ENCODE data around the gene CDH13. TPM values are rescaled to one million over a fixed set of nuclear protein-coding genes. Genes with fewer than 3 reads are reported as not detected.

Gene CDH13
- total RNA-seq, 2 donors from 2014 or later, result 228 to 280 TPM

- H3K9me3 ChIP-seq, result no peaks in the 10 kb centered on the region
- no peak overlapping the region for H3K4me3 ChIP-seq
- TF ChIP-seq, protein P1, sequence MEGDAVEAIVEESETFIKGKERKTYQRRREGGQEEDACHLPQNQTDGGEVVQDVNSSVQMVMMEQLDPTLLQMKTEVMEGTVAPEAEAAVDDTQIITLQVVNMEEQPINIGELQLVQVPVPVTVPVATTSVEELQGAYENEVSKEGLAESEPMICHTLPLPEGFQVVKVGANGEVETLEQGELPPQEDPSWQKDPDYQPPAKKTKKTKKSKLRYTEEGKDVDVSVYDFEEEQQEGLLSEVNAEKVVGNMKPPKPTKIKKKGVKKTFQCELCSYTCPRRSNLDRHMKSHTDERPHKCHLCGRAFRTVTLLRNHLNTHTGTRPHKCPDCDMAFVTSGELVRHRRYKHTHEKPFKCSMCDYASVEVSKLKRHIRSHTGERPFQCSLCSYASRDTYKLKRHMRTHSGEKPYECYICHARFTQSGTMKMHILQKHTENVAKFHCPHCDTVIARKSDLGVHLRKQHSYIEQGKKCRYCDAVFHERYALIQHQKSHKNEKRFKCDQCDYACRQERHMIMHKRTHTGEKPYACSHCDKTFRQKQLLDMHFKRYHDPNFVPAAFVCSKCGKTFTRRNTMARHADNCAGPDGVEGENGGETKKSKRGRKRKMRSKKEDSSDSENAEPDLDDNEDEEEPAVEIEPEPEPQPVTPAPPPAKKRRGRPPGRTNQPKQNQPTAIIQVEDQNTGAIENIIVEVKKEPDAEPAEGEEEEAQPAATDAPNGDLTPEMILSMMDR (IDR thresholded peaks at IDR 0.05), result no peak
- H3K27me3 ChIP-seq (replicated peaks; ENCODE audit: insufficient read depth), result no peaks in the 10 kb centered on the region
- H3K4me1 ChIP-seq (ENCODE audit: control insufficient read depth in 1 of 2, low read depth in 2 of 2), result no peaks in the 10 kb centered on the region
- DNase-seq (ENCODE audit: low spot score) (no peak), ATAC-seq (ENCODE audit: insufficient number of reproducible peaks, low FRiP score, low read depth) (no peak)
- no peak overlapping the region for H3K27ac ChIP-seq
- no peaks in the 10 kb centered on the region for H3K36me3 ChIP-seq
Observed at GRCh38 chr16:82598771-82599170, 28.0 kb upstream of the CDH13 start.

GRCh38 chr16:82601989-82602640, 24.7 kb upstream of the CDH13 start:
- ATAC-seq (ENCODE audit: insufficient number of reproducible peaks, low FRiP score, low read depth) (no peak), DNase-seq (ENCODE audit: low spot score) (no peak)
- H3K27me3 ChIP-seq (replicated peaks; ENCODE audit: insufficient read depth), result no peaks in the 10 kb centered on the region
- H3K9me3 ChIP-seq, result no peaks in the 10 kb centered on the region
- no peaks in the 10 kb centered on the region for H3K36me3 ChIP-seq
- TF ChIP-seq, protein P1 (IDR thresholded peaks at IDR 0.05), result no peak
- peaks cover 0 to 4% of the 10 kb centered on the region in 2 donors for H3K4me1 ChIP-seq (ENCODE audit: control insufficient read depth in 1 of 2, low read depth in 2 of 2)
- no peak overlapping the region for H3K27ac ChIP-seq
- no peak overlapping the region for H3K4me3 ChIP-seq

DNA sequence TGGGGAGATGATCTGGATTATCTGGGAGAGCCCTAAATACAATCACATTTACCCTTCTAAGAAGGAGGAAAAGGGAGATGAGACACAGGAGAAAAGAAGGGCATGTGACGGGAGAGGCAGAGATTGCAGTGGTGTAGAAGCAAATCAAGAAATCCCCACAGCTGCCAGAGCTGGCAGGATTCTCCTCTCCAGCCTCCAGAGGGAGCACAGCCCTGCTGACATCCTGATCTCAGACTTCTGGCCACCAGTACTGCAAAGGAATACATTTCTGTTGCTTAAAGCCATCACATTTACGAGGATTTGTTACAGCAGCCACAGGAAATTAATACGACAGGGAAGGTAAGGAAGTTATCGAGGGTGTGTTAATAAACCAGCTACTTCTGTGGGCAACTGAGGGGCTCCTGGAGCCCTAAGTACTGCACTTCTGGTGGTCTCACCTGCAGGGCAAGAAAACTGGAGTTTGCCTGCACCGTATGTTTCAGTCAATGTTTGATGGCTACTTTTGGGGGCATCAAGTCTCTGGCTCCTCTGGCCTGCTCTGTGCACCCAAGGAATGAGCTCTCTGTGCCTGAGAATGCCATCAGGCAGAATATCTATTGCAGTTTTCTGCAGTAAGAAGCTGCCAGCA, 22.9 kb upstream of the CDH13 start:
- Histone ChIP-seq H3K4me1 (ENCODE audit: control insufficient read depth in 1 of 2, low read depth in 2 of 2) (peaks cover 0 to 4% of the 10 kb centered on the region in 2 donors), H3K27me3 (replicated peaks; ENCODE audit: insufficient read depth) (no peaks in the 10 kb centered on the region), H3K9me3 (no peaks in the 10 kb centered on the region), H3K36me3 (no peaks in the 10 kb centered on the region), H3K27ac (no peak overlapping the region), H3K4me3 (no peak overlapping the region)
- ATAC-seq (ENCODE audit: insufficient number of reproducible peaks, low FRiP score, low read depth) (peak; percentile 75), DNase-seq (ENCODE audit: low spot score) (no peak)
- TF ChIP-seq, protein P1 (IDR thresholded peaks at IDR 0.05), result peak; percentile 76

- TF ChIP-seq, protein P1 (IDR thresholded peaks at IDR 0.05), result no peak
- H3K36me3 ChIP-seq, result no peaks in the 10 kb centered on the region
- H3K4me3 ChIP-seq, result no peak overlapping the region
- H3K27ac ChIP-seq, result no peak overlapping the region
- ATAC-seq (ENCODE audit: insufficient number of reproducible peaks, low FRiP score, low read depth), result no peak
- H3K4me1 ChIP-seq (ENCODE audit: control insufficient read depth in 1 of 2, low read depth in 2 of 2), result peaks cover 0 to 4% of the 10 kb centered on the region in 2 donors
- H3K27me3 ChIP-seq (replicated peaks; ENCODE audit: insufficient read depth), result no peaks in the 10 kb centered on the region
- no peak for DNase-seq (ENCODE audit: low spot score)
- no peaks in the 10 kb centered on the region for H3K9me3 ChIP-seq
Observed at GRCh38 chr16:82605076-82605475, 21.7 kb upstream of the CDH13 start.

DNA sequence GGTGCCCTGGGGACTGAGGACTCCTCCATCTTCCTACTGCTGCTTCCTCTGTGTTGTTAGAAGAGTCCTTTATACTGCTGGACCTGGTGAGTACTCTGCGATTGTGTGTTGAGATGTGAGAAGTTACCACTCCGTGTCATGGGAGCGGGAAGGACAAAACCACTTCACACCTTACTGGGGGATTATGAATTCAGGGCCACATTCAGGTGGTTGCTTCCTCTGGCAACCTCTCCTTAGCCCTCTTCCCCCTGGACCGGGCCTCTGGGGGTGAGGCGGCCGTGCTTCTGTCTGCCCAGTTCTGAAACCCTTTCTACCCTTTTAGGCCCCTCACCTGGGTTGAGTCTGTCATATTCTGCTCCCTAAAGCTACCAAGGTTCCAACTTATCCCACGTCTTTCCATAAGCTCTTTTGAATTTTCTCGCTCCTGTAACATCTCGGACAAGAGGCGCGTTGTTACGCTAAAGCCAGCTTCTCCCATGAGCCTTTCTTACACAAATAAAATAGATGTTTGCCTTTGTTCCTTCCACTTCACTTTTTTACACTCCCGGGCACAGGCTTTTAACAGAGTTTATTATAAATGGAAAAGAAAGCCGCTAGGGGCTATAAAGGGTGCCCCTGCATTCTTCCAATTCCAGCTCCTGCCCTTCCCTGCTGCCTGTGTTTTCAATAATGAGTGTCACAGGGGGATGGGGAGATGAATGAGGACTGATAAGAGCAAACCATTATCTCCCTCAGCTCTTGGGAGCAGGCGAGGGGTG, 20.7 kb upstream of the CDH13 start:
- no peaks in the 10 kb centered on the region for H3K36me3 ChIP-seq
- TF ChIP-seq, protein P1 (IDR thresholded peaks at IDR 0.05), result no peak
- ATAC-seq (ENCODE audit: insufficient number of reproducible peaks, low FRiP score, low read depth), result no peak

More for the DNA sequence above, 20.7 kb upstream of the CDH13 start:
- Histone ChIP-seq H3K4me3 (no peak overlapping the region), H3K4me1 (ENCODE audit: control insufficient read depth in 1 of 2, low read depth in 2 of 2) (peaks cover 0 to 4% of the 10 kb centered on the region in 2 donors), H3K9me3 (no peaks in the 10 kb centered on the region), H3K27me3 (replicated peaks; ENCODE audit: insufficient read depth) (no peaks in the 10 kb centered on the region), H3K27ac (no peak overlapping the region)
- DNase-seq (ENCODE audit: low spot score), result no peak
